Activated naive CD4-positive, alpha-beta T cell treated with anti-CD3 and anti-CD28 coated beads, Interleukin-2, amount 10 ng/mL, durations not matched to agents 7 days and 5 days (primary cell): ENCODE results near the gene CRBN.

ENCODE experiments used
- CTCF ChIA-PET: fragments of 350-600 bp; sonication (Branson Sonifier 250); formaldehyde crosslinking; loops from one replicate; lab custom pipeline; 2021; ENCODE audit warnings: antibody characterized with exemption; lab: Charles Lee
- DNase-seq: peaks from one replicate; pipeline ENCODE4 v3.0.0-alpha.2; 2020
- H3K27ac Mint-ChIP-seq: one replicate; pipeline ENCODE4 v1.8.0; 2021; ENCODE audit warnings: mild to moderate bottlenecking, moderate library complexity, mixed read lengths
- H3K27me3 Mint-ChIP-seq: one replicate; pipeline ENCODE4 v1.8.0; 2021; ENCODE audit warnings: mild to moderate bottlenecking, mixed read lengths
- H3K36me3 Mint-ChIP-seq: one replicate; pipeline ENCODE4 v1.8.0; 2021; ENCODE audit warnings: mixed read lengths
- H3K4me1 Mint-ChIP-seq: one replicate; pipeline ENCODE4 v1.8.0; 2021; ENCODE audit warnings: mixed read lengths
- H3K4me3 Mint-ChIP-seq: one replicate; pipeline ENCODE4 v1.8.0; 2021; ENCODE audit warnings: mild to moderate bottlenecking, moderate library complexity, mixed read lengths
- H3K9me3 Mint-ChIP-seq: one replicate; pipeline ENCODE4 v1.8.0; 2021; ENCODE audit warnings: mixed read lengths

The CRBN gene

GRCh38 chr3:3179407-3180094, at the start of gene CRBN:
Gene CRBN, minus strand, starts transcription at chr3:3179691. Its CDS starts 4 bp downstream, at chr3:3179687.
- CTCF ChIA-PET = no interaction called here
- H3K4me1 Mint-ChIP-seq = peaks cover 52% of the 10 kb centered on the region
- peaks cover 34% of the 10 kb centered on the region for H3K36me3 Mint-ChIP-seq

GRCh38 chr3:3227640-3228039, 48.1 kb upstream of the CRBN start:
- no peaks in the 10 kb centered on the region for H3K4me1 Mint-ChIP-seq

More at GRCh38 chr3:3179407-3180094, at the start of gene CRBN:
- H3K9me3 Mint-ChIP-seq = no peaks in the 10 kb centered on the region
- H3K4me3 Mint-ChIP-seq = peak within 1 kb of the TSS; percentile 93
- H3K27ac Mint-ChIP-seq = peak within 1 kb of the TSS; percentile 90
- peak; percentile 92 for DNase-seq
- H3K27me3 Mint-ChIP-seq = peaks cover 9% of the 10 kb centered on the region

DNA sequence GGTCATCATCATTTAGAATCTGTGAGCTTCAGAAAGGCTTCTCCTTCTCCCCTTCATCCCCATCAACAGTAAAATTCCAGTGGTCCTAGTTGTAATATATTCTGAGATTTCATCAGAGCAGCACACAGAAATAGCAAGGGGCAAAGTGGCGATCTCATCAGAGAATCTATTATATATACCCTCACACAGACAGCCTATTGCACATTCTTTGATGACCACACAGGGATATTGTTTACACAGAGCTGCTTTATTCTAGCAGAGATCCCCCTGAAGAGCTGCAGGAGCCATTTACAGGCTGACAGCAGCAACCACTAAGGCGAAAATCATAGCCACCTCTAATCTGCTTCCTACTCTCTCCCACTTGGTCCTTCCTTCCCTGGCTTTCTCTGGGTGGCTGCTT, 42.0 kb upstream of the CRBN start:
- DNase-seq = no peak
- CTCF ChIA-PET = no interaction called here
- H3K36me3 Mint-ChIP-seq = no peaks in the 10 kb centered on the region
- H3K27me3 Mint-ChIP-seq = peaks cover 4% of the 10 kb centered on the region
- H3K27ac Mint-ChIP-seq = no peak overlapping the region
- H3K9me3 Mint-ChIP-seq = no peaks in the 10 kb centered on the region
- no peak overlapping the region for H3K4me3 Mint-ChIP-seq
- no peaks in the 10 kb centered on the region for H3K4me1 Mint-ChIP-seq

More at GRCh38 chr3:3227640-3228039, 48.1 kb upstream of the CRBN start:
- no peak overlapping the region for H3K4me3 Mint-ChIP-seq
- no peak for DNase-seq
- no peaks in the 10 kb centered on the region for H3K36me3 Mint-ChIP-seq
- H3K9me3 Mint-ChIP-seq = peaks cover 2% of the 10 kb centered on the region
- H3K27ac Mint-ChIP-seq = no peak overlapping the region
- no peaks in the 10 kb centered on the region for H3K27me3 Mint-ChIP-seq
- CTCF ChIA-PET = interaction anchor here (1.0 kb wide), 1 partner anchor 27 kb away, joined by 3 read pairs; no protein-coding TSS in a partner anchor

DNA sequence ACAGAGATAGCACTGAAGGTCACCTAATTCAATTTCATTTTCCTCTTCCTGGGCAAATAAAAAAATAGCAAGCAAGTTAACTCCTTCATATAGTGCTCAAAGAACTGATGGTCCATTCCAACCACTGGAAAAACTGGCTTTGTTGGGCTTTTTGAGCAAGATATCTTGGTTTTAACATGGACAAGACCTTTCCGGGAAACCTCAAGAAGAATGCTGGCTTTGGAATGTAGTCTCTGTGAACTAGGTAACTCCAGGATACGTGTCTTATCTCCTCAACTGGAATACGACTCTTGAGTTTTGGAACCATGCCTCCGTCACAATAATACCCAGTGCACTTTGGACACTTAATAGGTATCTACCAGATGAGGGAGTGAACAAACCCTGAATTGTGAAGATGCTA, 36.9 kb upstream of the CRBN start:
- DNase-seq = no peak
- H3K4me3 Mint-ChIP-seq = no peak overlapping the region
- H3K9me3 Mint-ChIP-seq = no peaks in the 10 kb centered on the region
- CTCF ChIA-PET = no interaction called here
- no peaks in the 10 kb centered on the region for H3K4me1 Mint-ChIP-seq
- H3K36me3 Mint-ChIP-seq = no peaks in the 10 kb centered on the region
- no peak overlapping the region for H3K27ac Mint-ChIP-seq
- H3K27me3 Mint-ChIP-seq = no peaks in the 10 kb centered on the region

DNA sequence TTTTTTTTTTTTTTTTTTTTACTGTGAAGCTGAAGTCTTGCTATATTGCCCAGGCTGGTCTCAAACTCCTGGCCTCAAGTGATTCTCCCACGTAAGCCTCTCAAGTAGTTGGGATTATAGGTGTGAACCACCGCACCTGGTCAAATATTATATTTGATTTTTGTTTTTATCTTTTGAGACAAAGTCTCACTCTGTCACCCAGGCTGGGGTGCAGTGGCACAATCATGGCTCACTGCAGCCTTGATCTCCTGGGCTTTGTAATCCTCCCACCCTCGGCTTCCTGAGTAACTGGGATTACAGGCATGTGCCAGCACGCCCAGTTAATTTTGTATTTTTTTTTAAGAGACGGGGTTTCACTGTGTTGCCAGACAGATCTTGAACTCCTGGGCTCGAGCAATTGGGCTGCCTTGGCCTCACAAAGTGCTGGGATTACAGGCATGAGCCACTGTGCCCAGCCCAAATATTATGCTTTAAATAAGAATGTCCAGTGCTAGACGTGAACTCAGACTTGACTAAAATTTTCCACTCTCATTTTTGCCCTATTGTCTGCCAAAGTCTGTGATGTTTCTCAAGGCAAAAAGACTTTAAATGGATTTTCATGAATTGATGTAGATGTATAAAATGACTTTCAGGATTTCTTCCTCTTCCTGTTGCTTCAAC, 33.4 kb upstream of the CRBN start:
- no peak for DNase-seq
- no peak overlapping the region for H3K4me3 Mint-ChIP-seq
- H3K36me3 Mint-ChIP-seq = no peaks in the 10 kb centered on the region
- no peaks in the 10 kb centered on the region for H3K4me1 Mint-ChIP-seq
- peaks cover 3% of the 10 kb centered on the region for H3K27me3 Mint-ChIP-seq
- H3K9me3 Mint-ChIP-seq = no peaks in the 10 kb centered on the region
- no peak overlapping the region for H3K27ac Mint-ChIP-seq
- CTCF ChIA-PET = interaction anchor here (1.9 kb wide), 1 partner anchor 13 kb away, joined by 6 read pairs; no protein-coding TSS in a partner anchor

DNA sequence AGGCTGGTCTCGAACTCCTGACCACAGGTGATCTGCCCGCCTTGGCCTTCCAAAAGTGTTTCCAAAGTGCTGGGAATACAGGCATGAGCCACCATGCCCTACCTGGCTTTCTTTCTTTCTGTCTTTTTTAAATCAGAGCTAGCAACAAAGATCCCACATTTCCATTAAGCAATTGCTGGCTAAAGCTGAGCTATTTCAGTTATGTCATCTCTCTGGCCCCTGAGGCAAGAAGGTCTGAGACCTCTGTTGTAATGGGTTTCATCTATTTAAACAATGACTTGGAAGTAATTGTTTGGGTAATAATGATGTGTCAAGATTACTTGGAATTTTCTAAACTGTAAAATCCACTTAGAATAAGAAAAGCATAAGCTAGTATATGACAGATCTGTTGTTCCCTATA, 30.2 kb upstream of the CRBN start:
- Mint-ChIP-seq H3K4me1 (no peaks in the 10 kb centered on the region), H3K4me3 (no peak overlapping the region), H3K9me3 (no peaks in the 10 kb centered on the region), H3K27ac (no peak overlapping the region), H3K27me3 (peaks cover 8% of the 10 kb centered on the region), H3K36me3 (no peaks in the 10 kb centered on the region)
- CTCF ChIA-PET = interaction anchor here (1.5 kb wide), 1 partner anchor 10 kb away, joined by 7 read pairs; no protein-coding TSS in a partner anchor
- no peak for DNase-seq

DNA sequence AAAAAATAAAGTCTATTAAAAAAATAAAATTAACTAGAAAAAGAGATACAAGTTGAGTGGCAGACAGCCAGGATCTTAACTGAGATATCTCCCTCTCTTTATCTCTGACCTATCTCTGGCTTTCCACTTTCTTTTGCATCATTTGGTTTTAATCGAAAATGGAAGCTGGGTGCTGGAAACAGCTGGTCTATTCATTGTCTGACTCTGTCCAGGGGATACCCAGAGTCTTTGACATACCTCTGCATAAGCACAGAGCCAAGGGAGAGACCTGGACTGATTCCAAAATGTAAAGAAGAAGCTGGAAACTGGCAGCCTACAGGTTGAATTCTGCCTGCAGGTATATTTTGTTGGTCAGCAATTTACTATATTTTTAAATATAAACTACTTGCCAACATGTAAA, 29.6 kb upstream of the CRBN start:
- Mint-ChIP-seq H3K27ac (no peak overlapping the region), H3K27me3 (peaks cover 8% of the 10 kb centered on the region), H3K4me1 (no peaks in the 10 kb centered on the region), H3K9me3 (no peaks in the 10 kb centered on the region), H3K4me3 (no peak overlapping the region), H3K36me3 (no peaks in the 10 kb centered on the region)
- no peak for DNase-seq
- CTCF ChIA-PET = interaction anchor here (1.5 kb wide), 1 partner anchor 9 kb away, joined by 7 read pairs; no protein-coding TSS in a partner anchor

- Mint-ChIP-seq H3K27ac (no peak overlapping the region), H3K9me3 (no peaks in the 10 kb centered on the region), H3K27me3 (no peaks in the 10 kb centered on the region), H3K36me3 (no peaks in the 10 kb centered on the region), H3K4me1 (peaks cover 12% of the 10 kb centered on the region), H3K4me3 (no peak overlapping the region)
- CTCF ChIA-PET = interaction anchor here (1.0 to 5.2 kb wide), 4 partner anchors 9 to 1070 kb away, joined by 3 to 74 read pairs (median 11); no protein-coding TSS in a partner anchor
- DNase-seq = no peak
These were observed 22.1 kb upstream of the CRBN start for GRCh38 chr3:3201611-3202010.

DNA sequence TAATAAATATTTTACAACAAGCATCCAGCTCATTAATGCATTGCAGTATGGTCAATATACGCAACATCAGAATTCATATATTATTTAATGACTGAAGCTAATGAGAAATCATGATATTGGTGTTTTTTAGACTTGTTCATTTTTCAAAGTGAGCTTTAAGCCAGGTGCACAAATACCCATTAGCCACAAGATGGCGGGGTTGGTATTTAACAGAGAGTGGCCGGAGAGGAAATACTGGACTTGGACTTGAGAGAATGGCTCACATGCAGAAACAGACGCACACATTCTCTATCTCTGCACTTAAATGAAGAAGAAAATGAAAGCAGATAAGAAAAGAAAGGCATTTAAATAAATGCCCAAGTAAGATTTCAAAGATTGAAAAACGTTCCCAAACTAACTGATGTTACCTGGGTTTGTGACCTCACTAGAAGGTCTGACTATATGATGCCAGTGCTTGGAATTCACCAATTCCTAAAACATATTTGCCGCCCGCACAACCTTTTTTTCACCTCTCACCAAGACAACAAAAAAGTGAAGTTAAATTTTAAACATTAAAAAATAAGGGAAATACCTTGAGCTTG, 21.2 kb upstream of the CRBN start:
- Mint-ChIP-seq H3K4me1 (peaks cover 12% of the 10 kb centered on the region), H3K9me3 (no peaks in the 10 kb centered on the region), H3K27me3 (no peaks in the 10 kb centered on the region), H3K4me3 (no peak overlapping the region), H3K27ac (no peak overlapping the region), H3K36me3 (no peaks in the 10 kb centered on the region)
- CTCF ChIA-PET = interaction anchor here (0.6 to 5.2 kb wide), 20 partner anchors 9 to 1095 kb away, joined by 3 to 74 read pairs (median 4); no protein-coding TSS in a partner anchor
- DNase-seq = peak; percentile 44

- H3K27ac Mint-ChIP-seq = no peak overlapping the region
- H3K36me3 Mint-ChIP-seq = no peaks in the 10 kb centered on the region
- H3K4me1 Mint-ChIP-seq = peaks cover 12% of the 10 kb centered on the region
- CTCF ChIA-PET = interaction anchor here (1.3 to 5.2 kb wide), 4 partner anchors 10 to 1097 kb away, joined by 5 to 74 read pairs (median 6); no protein-coding TSS in a partner anchor
- H3K27me3 Mint-ChIP-seq = no peaks in the 10 kb centered on the region
- no peak for DNase-seq
- no peaks in the 10 kb centered on the region for H3K9me3 Mint-ChIP-seq
- H3K4me3 Mint-ChIP-seq = no peak overlapping the region
These were observed 19.8 kb upstream of the CRBN start for GRCh38 chr3:3199306-3199705.

GRCh38 chr3:3196148-3196861, 16.8 kb upstream of the CRBN start:
- CTCF ChIA-PET = interaction anchor here (1.2 kb wide), 1 partner anchor 1092 kb away, joined by 5 read pairs; no protein-coding TSS in a partner anchor
- Mint-ChIP-seq H3K36me3 (no peaks in the 10 kb centered on the region), H3K4me1 (peaks cover 19% of the 10 kb centered on the region), H3K27me3 (no peaks in the 10 kb centered on the region), H3K4me3 (no peak overlapping the region), H3K9me3 (no peaks in the 10 kb centered on the region), H3K27ac (no peak overlapping the region)
- peak; percentile 38 for DNase-seq

DNA sequence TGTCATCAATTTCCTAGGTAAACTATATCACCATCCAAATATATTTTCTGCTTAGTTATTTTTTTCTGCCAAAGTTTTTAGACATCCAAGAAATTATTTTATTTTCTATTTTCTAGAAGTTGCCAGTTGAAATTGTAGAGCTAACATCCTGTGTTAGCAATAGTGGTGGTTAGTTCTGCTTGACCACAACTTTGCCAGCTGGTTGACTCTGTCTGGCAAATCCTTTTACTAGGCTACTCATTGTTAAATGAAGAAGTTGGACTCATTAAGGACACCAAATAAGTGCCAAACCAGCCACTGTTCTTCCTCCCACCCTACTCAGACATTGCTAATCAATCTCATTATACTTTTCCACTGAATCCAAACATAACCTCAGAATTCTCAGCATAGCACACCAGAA, 15.4 kb upstream of the CRBN start:
- no peaks in the 10 kb centered on the region for H3K9me3 Mint-ChIP-seq
- no peak overlapping the region for H3K4me3 Mint-ChIP-seq
- CTCF ChIA-PET = no interaction called here
- H3K36me3 Mint-ChIP-seq = no peaks in the 10 kb centered on the region
- H3K27me3 Mint-ChIP-seq = no peaks in the 10 kb centered on the region
- peaks cover 21% of the 10 kb centered on the region for H3K4me1 Mint-ChIP-seq
- H3K27ac Mint-ChIP-seq = no peak overlapping the region
- DNase-seq = no peak

DNA sequence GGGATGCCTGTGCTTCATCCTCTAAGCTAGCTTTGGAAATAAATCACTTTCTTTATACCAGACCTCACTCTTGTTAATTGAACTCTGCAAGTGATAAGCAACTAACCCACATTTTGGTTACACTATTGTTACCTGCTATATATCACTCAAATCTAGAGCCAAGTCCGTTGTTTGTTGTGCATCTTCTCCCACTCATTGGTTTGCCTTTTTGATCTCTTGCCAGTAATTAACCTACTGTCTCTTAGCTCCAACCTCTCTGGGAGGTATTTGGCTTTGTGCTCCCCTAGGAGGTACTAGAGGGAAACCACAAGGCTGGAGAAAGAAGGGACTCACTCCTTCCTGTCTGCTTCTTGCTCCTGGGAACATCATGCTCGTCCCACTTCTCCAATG, 12.8 kb upstream of the CRBN start:
- CTCF ChIA-PET = interaction anchor here (1.0 to 1.6 kb wide), 4 partner anchors 8 to 806 kb away, joined by 3 to 6 read pairs (median 5); no protein-coding TSS in a partner anchor
- no peak for DNase-seq
- no peaks in the 10 kb centered on the region for H3K9me3 Mint-ChIP-seq
- peaks cover 27% of the 10 kb centered on the region for H3K4me1 Mint-ChIP-seq
- no peak overlapping the region for H3K4me3 Mint-ChIP-seq
- no peaks in the 10 kb centered on the region for H3K36me3 Mint-ChIP-seq
- H3K27me3 Mint-ChIP-seq = no peaks in the 10 kb centered on the region
- peak overlapping the region; percentile 83 for H3K27ac Mint-ChIP-seq
